GM18517 (cell line): ENCODE measurements around the gene LRRC15.

Experiments
- ATAC-seq: cut with Tn5 transposase; IDR thresholded peaks from one replicate; pipeline ENCODE4 v1.9.1; 2021; ENCODE audit warnings: mild to moderate bottlenecking, moderate library complexity; ENCODE audit not compliant: unreplicated experiment

Gene LRRC15

DNA sequence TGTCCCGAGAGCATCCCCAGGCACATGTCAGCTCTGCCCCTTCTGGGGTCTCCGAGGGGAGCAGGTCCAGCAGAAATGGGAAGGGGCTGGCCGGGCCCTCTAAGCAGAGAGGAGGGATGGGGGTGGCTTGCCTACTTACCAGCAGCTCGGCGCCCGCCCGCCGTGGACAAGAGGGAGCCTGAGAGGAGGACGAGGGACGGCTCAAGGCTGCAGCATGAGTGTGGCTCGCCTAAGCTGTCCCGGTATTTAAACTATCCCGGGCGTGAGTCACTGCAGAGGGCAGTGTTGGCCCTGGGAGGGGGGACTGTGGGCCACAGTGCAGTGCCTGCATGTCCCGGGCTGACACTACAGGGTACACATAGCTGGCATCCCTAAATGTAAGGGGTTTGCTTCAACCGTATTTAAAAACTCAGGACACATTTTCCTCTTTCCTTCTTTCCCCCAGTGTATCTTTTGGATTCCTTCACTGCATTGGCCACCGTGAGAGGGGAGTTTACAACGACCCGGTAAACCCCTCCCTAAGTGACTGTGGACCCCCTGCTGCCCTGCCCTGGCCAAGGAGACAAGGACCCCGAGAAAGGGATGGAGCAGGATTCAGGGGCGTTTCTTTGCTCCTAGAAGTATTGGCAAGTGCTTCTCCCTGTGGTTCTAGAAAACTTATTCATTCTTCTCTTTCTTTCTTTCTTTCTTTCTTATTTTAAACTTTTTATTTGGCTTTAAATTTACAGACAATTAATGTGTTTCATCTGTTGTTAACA is at the start of gene LRRC15:
Gene LRRC15 (minus strand): TSS at position 222 of the 758 bp plus-strand sequence. CDS start 8,700 bp downstream, outside the sequence.
- ATAC-seq: no peak

DNA sequence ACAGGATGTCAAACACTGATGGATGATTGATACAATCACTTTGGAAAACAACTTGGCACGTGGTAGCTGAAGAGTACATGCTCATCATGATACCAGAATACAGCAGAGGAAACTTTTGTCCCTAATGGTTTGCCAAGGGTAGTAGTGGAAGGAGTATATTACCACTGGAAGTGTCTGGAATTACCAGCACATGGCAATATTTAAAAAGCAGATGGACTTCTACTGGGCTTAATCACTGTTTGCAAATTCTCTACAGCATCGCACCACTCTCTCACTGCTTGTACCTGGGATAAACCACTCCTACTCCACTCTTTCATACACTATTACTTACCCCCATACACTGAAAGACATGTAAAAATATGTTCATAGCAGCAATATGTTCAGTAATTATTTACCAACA is 49.1 kb upstream of the LRRC15 start:
- ATAC-seq: no peak

DNA sequence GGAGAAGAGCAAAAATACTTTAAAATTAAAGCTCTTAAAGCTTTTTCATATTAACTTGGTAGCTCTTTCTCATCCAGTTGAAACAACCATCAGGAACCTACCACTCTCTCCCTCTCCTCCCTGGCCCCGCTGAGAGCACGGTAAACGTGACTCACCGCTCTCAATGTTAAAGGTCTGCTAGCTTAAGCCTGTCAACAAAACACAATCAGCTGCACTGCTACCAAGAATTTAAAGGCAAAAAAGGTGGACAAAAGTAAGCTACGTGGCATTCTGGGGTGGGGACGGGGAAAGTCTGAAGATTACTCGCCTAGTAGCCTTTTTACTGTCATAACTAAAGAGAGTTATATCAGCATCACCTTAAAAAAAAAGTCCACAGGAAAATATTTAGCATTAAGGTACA is 37.9 kb upstream of the LRRC15 start:
- no peak for ATAC-seq

DNA sequence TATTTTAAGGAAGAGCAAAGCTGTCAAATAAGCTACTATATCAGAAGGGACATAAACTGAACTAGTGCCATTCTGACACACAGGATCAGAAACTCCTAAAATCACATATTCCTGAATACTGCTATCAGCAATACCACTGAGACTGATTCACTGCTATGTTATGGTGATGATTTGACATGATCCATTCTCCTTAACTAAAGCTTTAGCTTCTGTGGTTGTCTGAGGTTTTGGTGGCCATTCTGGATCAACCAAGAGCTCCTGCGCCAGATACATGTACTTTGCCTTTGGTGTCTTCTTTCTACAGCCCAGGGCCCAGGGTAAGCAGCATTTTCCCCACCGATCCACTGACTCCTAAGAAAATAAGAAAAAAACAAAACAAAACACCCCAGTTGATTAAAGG is 36.2 kb upstream of the LRRC15 start:
- no peak for ATAC-seq

DNA sequence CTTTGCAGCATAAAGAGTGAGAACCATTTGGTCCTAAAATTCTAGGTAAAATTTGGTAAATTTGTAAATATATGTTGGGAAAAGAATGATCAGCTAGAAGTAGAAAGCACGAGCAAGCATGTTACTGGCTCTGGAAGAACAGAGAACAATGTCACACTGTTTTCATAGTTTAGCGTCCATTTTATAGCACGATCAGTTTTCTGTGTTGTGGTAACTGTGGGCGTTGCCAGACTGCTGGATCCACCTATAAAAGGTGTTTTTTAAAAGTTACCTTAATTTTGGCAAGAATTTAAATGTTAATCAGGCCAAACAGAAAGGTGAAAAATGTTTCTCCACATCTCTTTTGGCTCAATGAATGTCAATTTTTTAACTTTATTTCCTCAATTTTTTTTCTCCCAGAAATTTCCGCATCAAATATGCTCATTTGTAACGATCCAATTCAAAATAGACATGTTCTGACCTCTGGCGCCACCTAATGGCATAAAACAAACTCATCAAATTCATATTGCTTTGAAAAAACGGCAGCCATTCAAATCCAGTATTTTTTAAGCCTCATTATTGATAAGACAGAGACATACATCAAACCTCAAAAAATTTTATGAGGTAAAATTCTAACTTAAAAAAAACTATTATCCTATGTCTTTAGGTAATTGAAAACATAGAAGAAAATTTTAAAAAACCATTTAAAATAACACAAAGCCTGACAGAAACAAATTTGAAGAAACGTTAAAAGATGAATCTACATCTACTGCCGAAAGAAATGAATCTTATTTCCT is 35.0 kb upstream of the LRRC15 start:
- no peak for ATAC-seq

DNA sequence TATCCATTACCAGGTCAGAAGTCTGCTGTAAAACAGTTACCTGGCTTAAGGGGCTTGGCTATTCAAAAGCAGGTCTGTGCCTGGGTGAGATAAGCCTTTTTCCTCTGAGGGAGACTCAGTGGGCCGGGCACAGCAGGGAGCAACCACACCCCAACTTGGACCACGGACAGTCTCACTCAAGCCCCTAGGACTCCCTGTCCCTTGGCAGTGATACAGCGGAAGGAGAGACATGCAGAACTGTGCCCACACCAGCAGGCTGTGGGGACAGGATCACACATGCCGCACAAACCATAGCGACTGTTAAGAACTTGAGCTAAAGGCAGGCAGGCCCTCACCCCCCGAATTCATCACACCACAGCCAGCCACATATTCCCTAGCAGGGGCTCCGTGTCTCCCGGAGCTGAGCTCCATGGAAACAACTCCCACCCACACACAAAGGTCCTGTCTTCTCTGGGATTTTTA is 32.4 kb upstream of the LRRC15 start:
- ATAC-seq: no peak

DNA sequence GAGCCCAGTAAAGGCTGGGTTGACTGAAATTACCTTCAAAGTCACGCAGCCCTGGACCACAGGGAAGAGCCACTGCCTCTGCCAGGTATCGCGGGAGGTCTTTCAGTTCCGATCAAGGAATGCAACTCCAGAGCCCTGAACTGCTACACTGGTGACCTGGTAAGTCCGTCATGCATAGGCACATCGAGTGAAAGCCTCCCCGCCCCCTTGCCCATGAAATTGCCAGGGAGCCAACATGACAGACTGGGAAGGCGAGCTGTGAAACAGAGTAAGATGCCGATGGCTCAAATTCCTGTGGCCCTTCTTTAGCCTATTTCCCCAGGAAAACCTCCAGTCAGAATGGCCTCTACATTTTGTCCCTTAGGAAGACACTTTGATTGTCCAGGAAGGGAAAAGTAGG is 31.8 kb upstream of the LRRC15 start:
- ATAC-seq: no peak

DNA sequence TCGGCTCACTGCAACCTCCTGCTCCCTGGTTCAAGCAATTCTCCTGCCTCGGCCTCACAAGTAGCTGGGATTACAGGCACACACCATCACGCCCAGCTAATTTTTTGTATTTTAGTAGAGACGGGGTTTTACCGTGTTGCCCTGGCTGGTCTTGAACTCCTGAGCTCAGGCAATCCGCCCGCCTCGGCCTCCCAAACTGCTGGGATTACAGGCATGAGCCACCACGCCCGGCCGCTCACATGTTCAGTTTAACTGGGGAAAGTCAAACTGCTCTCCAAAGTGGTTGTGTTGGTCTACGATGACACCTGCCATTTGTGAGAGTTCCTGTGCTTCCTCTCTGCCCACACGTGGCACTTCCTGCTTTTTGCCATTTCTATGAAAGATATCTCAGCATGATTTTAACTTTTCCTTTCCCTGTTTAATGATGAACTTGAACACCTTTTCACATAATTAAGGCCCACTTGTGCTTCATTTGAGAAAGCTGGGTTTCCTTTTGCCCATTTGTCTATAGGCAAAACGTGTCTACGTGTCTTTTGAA is 30.4 kb upstream of the LRRC15 start:
- ATAC-seq: no peak

DNA sequence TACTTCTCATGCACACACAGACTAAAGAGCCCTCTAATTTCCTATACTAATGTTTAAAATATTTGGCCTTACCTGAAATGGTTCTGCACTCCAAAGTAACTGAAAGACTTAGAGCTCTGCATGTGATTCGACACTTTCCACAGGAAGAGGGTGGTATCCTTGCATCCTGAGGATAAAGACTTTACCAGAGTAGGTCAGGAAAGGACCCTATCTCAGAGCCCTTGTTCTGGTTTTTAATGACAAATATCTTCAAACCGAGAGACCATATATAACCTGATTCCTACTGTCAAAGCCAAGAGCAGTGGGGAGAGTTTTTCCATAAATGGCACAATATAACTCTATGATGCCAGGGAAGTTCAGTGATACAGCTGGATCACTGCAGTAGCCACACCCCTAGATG is 29.6 kb upstream of the LRRC15 start, which contains the start of gene GP5:
Gene GP5 (minus strand): TSS at position 101 of the 400 bp plus-strand sequence. CDS start 984 bp downstream, outside the sequence.
- ATAC-seq: no peak

DNA sequence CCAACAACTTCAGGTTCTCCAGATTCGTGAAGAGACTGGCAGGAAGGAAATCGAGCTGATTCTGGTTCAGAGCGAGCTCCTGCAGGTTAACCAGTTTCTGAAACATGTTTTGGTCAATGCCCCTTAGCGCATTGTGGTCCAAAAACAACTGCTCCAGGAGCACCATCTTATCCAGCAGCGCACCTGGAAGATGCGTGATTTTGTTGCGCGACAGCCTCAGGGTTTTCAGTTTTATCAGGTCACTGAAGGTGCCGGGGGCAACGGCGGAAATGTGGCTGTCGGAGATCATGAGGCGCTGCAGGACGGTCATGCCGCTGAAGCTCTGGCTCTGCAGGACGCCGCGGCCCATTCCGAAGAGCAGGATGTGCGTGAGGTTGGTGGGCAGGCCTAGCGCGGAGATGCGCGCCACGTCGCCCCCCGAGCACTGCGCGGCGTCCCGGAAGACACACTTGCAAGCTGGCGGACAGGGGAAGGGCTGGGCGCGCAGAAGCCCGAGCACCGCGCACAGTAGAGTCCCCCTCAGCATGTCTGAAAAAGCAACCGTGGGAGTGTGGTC is 28.3 kb upstream of the LRRC15 start:
- ATAC-seq: no peak

DNA sequence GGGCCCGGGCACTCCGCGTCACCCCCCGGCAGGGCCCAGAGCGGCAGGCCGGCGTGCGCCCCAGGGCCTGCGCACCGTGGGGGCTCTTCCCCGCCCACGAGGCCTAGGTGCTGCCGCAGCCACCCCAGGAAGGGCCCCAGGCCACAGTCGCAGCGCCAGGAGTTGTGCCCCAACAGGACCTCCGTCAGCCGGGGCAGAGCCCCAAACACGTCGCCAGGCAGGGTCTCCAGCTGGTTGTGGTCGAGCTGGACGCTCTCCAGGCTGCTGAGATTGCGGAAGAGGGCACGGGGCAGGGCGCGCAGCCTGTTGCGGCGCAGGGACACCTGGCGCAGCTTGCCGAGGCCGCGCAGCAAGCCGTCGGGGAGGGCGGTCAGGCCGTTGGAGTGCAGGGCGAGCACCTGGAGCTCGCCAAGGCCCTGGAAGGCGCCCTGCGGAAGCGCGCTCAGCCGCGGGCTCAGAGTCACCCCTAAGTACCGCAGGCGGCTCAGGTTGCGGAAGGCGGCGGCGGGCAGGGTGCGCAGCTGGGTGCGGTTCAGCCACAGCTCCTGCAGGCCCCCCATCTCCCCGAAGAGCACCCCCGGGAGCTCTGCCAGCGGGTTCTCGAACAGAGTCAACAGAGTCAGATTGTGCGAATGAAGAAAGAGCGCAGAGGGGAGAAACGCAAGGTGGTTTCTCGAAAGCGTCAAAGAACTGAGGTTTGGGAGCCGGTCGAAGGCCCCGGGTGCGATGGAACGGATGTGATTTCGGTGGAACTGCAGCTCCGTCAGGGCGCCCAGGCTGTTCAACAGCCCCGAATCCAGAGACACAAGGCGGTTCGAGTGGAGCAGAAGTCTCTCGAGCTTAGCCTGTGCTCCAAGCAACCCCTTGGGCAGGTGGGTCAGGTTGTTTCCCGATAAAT is 27.6 kb upstream of the LRRC15 start:
- no peak for ATAC-seq

DNA sequence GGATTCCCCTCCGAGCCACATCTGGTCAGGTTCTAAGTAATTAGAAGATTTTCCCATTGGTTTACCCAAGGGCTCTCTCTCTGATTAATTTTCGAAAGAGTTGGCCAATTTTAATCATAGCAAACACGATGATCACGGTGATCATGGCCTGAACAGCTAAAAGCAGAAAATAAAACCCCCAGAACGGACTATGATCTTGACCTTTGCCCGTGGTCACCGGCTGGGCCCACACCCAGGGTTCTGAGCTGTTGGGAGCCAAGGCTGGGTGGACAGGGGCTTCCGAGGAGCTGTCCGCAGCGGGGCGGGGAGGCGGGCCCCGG is 27.0 kb upstream of the LRRC15 start:
- ATAC-seq: no peak

DNA sequence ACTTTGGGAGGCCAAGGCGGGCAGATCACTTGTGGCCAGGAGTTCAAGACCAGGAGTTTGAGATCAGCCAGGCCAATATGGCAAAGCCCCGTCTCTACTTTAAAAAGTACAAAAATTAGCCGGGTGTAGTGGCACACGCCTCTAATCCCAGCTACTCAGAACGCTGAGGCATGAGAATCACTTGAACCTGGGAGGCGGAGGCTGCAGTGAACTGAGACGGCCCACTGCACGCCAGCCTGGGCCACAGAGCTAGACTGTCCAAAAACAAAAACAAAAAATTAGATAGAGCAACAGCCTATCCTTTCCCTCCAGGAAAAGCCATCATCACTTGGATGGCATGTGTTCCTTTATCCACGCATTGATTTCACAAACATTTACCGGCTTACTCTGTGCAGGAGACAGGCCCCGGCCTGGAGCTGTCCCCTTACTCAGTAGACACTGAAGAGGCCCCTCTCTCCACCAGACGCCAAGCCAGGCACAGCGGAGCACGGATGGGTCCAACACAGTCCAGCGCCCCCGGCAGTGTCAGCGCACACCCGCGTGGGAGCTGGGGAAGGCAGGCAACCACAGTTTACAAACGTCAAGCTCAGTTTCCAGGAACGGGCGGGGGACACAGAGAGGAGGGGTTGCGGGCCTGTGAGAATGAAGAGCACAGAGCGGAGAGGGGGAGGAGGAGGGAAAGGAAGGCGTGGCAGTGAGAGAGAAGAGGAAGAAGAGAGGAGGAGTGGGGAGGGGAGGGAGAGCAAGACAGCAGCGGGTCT is 26.4 kb upstream of the LRRC15 start:
- no peak for ATAC-seq

DNA sequence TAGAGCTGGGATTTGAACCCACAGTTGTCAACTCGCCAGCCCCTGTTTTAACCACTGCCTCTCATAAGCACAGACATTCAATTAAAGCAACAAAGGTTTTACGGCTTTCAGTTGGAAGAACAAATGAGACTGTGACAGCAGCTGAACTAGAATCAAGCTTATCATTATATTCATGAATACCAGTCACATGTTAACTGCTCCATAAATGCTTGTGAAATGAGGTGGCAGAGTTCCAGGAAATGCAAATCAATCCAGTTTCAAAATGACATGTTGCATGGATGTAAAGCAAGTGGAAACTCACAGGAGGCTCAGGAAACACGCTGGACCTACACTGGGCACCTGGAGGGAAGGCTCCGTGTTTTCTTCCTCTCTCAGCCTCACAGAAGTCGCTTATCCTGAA is 25.7 kb upstream of the LRRC15 start:
- ATAC-seq: no peak

DNA sequence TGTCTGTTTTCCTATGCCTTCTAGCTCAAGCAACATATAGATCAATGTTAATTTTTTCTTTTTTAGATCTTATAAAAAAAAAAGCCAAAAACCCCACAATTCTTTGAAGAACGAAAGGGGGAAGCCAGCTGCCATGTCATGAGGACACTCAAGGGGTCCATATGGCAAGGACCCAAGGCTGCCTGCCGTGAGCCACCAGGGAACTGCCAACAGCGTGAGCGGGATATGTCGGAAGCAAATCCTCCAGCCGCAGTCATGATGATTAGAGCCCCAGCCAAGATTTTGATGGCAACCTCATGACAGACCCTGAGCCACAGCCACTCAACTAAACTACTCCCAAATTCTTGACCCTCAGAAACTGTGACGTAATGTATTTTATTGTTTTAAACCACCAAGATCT is 23.0 kb upstream of the LRRC15 start:
- no peak for ATAC-seq

DNA sequence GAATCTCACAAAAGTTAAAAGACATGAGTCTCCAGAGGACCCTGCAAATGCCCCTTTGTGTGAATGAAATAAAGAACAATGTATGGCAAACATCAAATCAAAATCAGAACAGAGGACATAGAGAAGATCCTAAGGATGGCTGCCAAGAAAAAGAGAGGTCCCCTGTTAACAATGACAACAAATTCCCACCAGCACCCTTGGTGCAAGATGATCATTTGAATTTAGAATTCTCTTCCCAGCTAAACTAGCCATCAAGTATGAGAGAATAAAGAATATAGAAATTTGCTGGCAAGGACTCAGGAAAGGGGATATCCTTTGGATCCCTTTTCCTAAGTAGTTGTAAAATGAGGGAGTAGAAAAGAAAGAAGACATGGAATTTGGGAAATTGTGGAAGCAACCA is 21.3 kb upstream of the LRRC15 start:
- no peak for ATAC-seq

DNA sequence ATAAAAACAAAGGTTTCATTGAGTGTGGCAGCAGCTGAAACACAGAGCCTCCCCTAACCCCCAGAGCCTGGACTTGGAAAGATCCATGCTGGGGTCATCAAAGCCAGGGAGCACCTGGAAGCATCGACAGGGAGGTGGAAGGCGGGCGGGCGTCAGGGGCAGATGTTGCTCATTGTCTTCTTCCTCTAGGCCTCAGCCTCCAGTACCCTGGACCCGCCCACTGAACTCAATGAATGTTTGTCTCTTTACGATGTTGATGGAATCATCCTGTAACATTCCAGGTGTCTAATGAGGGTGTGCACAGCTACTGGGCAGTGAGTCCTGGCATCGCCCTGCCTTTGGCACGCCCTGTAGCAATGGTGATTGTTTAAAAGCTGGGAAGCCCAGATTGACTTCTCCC is 19.7 kb upstream of the LRRC15 start:
- ATAC-seq: no peak

DNA sequence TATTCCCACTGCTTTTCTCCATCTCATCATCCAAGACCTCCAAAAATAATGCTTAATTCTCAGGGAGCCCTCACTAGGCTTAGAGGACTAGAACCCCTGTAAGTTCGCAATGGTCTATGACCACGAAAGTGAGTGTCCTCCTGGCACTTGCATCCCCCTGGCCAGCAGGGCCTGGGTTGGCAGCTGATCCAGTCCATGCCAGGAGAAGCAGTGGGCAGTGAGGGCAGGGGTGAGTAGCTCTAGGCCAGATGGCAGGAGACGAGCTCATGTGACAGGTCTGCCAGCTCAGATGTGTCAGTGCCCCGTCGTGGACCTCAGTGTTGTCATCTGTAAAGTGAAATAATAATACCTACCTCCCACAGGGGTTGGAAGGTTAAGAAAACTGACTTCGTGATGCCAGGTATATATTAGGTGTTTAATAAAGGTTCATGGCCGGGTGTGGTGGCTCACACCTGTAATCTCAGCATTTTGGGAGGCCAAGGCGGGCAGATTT is 18.4 kb upstream of the LRRC15 start:
- ATAC-seq: no peak

DNA sequence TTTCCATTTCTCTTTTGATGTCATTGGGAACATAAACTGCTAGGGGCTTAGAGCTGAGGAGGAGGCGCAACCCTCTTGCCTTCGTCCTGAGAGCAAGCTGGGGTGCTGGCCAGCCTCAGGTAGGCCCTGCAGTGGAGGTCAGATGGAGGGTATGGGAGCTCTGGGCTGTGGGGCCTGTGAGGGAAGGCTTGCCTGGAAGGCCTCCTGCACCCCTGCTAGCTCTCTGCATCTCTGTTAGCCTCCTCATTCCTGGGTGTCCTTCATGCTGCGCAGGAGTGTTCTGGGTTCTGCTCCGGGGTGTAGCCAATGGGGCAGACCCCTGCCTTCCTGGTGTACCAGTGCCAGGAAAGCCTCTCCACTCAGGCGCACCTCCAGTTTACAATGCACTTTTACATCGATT is 17.7 kb upstream of the LRRC15 start:
- ATAC-seq: no peak

DNA sequence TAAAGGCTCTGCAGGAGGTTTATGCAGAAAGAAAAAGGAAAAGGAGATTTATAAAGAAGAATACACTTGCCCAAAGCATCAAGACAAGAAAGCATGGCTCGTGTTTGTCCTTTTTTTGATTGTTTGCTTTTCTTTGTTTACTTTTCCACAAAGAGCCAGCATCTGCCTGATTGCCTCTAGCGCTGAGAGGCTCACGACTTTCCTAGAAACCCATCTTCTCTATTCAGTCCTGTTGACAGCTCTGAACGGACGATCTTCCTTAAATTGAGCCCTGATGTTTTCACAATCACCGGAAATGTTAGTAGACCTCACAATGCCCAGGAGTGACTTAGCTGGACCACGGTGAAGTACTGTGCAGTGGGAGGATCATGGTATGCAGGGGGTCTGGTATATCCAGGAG is 17.1 kb upstream of the LRRC15 start:
- no peak for ATAC-seq
